Activated B cell treated with CpG ODN at 0.5 μM for 24 hours (primary cell): ENCODE measurements around the gene HPN. TPM values are rescaled to one million over a fixed set of nuclear protein-coding genes. Genes with fewer than 3 reads are reported as not detected.

Source experiments
- ATAC-seq: fragments of 200-7000 bp; cut with Tn5 transposase; one replicate; pipeline ENCODE4 v1.10.0; 2021; ENCODE audit warnings: low read depth, mild to moderate bottlenecking, moderate library complexity
- CTCF ChIA-PET: fragments of 350-600 bp; sonication (Branson Sonifier 250); formaldehyde crosslinking; loops from one replicate; lab custom pipeline; 2021; ENCODE audit warnings: antibody characterized with exemption; lab: Charles Lee
- POLR2A ChIA-PET: fragments of 350-600 bp; sonication (Branson Sonifier 250); formaldehyde crosslinking; loops from one replicate; lab custom pipeline; 2021; ENCODE audit warnings: antibody characterized with exemption; lab: Charles Lee
- DNase-seq: peaks from one replicate; pipeline ENCODE4 v3.0.0; 2022
- H3K27ac Mint-ChIP-seq: one replicate; pipeline ENCODE4 v1.8.0; 2020; ENCODE audit warnings: mixed read lengths
- H3K27me3 Mint-ChIP-seq: one replicate; pipeline ENCODE4 v1.8.0; 2021; ENCODE audit warnings: mixed read lengths
- H3K36me3 Mint-ChIP-seq: one replicate; pipeline ENCODE4 v1.8.0; 2021; ENCODE audit warnings: low read depth, mixed read lengths
- H3K4me1 Mint-ChIP-seq: one replicate; pipeline ENCODE4 v1.8.0; 2021; ENCODE audit warnings: mixed read lengths
- H3K4me3 Mint-ChIP-seq: one replicate; pipeline ENCODE4 v1.8.0; 2020; ENCODE audit warnings: mild to moderate bottlenecking, mixed read lengths
- H3K9me3 Mint-ChIP-seq: one replicate; pipeline ENCODE4 v1.8.0; 2020; ENCODE audit warnings: mixed read lengths
- CTCF ChIP-seq: fragments of 200-600 bp; IDR thresholded peaks from one replicate; pipeline ENCODE4 v1.8.0; 2022; ENCODE audit warnings: antibody characterized with exemption, mild to moderate bottlenecking
- intact Hi-C: fragments of 100-400 bp; cut with micrococcal nuclease; formaldehyde crosslinking; loops from one replicate; pipeline ENCODE4 v1.15.1; 2024
- total RNA-seq: library from RNA; stranded (reverse); gene quantifications from 2 replicates; pipeline ENCODE4 v1.2.3, GENCODE V29; 2022

Gene HPN
- total RNA-seq, 1 donor from 2014 or later, result not detected

GRCh38 chr19:35011091-35011689 lies 30.3 kb upstream of the HPN start:
- peaks cover 68% of the 10 kb centered on the region for H3K36me3 Mint-ChIP-seq
- H3K27me3 Mint-ChIP-seq, result no peaks in the 10 kb centered on the region
- peaks cover 29% of the 10 kb centered on the region for H3K4me1 Mint-ChIP-seq
- H3K9me3 Mint-ChIP-seq, result no peaks in the 10 kb centered on the region
- no peak for TF ChIP-seq CTCF
- H3K27ac Mint-ChIP-seq, result no peak overlapping the region
- H3K4me3 Mint-ChIP-seq, result no peak overlapping the region
- DNase-seq, result no peak
- POLR2A ChIA-PET, result interaction anchor here (1.0 kb wide), 1 partner anchor 7 kb away, joined by 3 read pairs; no protein-coding TSS in a partner anchor
- CTCF ChIA-PET, result interaction anchor here (2.5 to 5.5 kb wide), 2 partner anchors 10 to 39 kb away, joined by 8 to 48 read pairs; no protein-coding TSS in a partner anchor
- intact Hi-C loops, result no loop called here
- no peak for ATAC-seq

- intact Hi-C loops, result no loop called here
- H3K4me3 Mint-ChIP-seq, result no peak overlapping the region
- H3K9me3 Mint-ChIP-seq, result no peaks in the 10 kb centered on the region
- DNase-seq, result no peak
- H3K27ac Mint-ChIP-seq, result no peak overlapping the region
- H3K36me3 Mint-ChIP-seq, result peaks cover 61% of the 10 kb centered on the region
- peaks cover 25% of the 10 kb centered on the region for H3K4me1 Mint-ChIP-seq
- ChIA-PET CTCF (interaction anchor here (0.9 to 5.5 kb wide), 3 partner anchors 11 to 49 kb away, joined by 4 to 48 read pairs (median 8); no protein-coding TSS in a partner anchor), POLR2A (interaction anchor here (0.6 to 2.8 kb wide), 4 partner anchors 8 to 1103 kb away, joined by 3 to 12 read pairs (median 4); partner anchors contain the start of genes GRAMD1A and POLR2I)
- H3K27me3 Mint-ChIP-seq, result no peaks in the 10 kb centered on the region
- TF ChIP-seq CTCF, result no peak
- no peak for ATAC-seq
Observed at GRCh38 chr19:35011737-35012682, 29.5 kb upstream of the HPN start.

GRCh38 chr19:35013041-35013819 lies 28.3 kb upstream of the HPN start:
- Mint-ChIP-seq H3K27me3 (no peaks in the 10 kb centered on the region), H3K36me3 (peaks cover 68% of the 10 kb centered on the region)
- intact Hi-C loops, result loop anchor here (1.0 kb wide), 1 partner anchor 40 kb away; no protein-coding TSS in a partner anchor

More at GRCh38 chr19:35013041-35013819, 28.3 kb upstream of the HPN start:
- ChIA-PET CTCF (interaction anchor here (0.9 to 5.5 kb wide), 4 partner anchors 12 to 50 kb away, joined by 4 to 48 read pairs (median 6); no protein-coding TSS in a partner anchor), POLR2A (interaction anchor here (1.2 to 2.8 kb wide), 2 partner anchors 13 to 1102 kb away, joined by 3 to 12 read pairs; partner anchors contain the start of genes GRAMD1A and POLR2I)
- peak; percentile 96 for ATAC-seq
- H3K27ac Mint-ChIP-seq, result no peak overlapping the region
- TF ChIP-seq CTCF, result peak; percentile 61
- peaks cover 31% of the 10 kb centered on the region for H3K4me1 Mint-ChIP-seq
- no peak overlapping the region for H3K4me3 Mint-ChIP-seq
- peak; percentile 74 for DNase-seq
- H3K9me3 Mint-ChIP-seq, result no peaks in the 10 kb centered on the region
